CD4-positive, alpha-beta T cell (primary cell): ENCODE data around the gene SHISA3. TPM values are rescaled to one million over a fixed set of nuclear protein-coding genes. Genes with fewer than 3 reads are reported as not detected.

ENCODE experiments used
- ATAC-seq: fragments of 200-7000 bp; cut with Tn5 transposase; one replicate; pipeline ENCODE4 v1.10.0; 2022; ENCODE audit warnings: mild to moderate bottlenecking; ENCODE audit not compliant: poor library complexity
- CTCF ChIA-PET: fragments of 350-600 bp; sonication (Branson Sonifier 250); formaldehyde crosslinking; loops from one replicate; lab custom pipeline; 2021; ENCODE audit warnings: antibody characterized with exemption, inconsistent platforms; lab: Charles Lee
- POLR2A ChIA-PET: fragments of 350-600 bp; sonication (Branson Sonifier 250); formaldehyde crosslinking; loops from one replicate; lab custom pipeline; 2021; ENCODE audit warnings: antibody characterized with exemption, inconsistent platforms; lab: Charles Lee
- DNase-seq, 14 experiments: peaks; one replicate each; pipeline ENCODE4 v3.0.0-alpha.2; 2013 to 2020; ENCODE audit warnings: mixed read lengths in 2 of 14
- H3K27ac ChIP-seq, 2 donors: one replicate each; pipeline versions ENCODE4 v1.5.1 to v1.7.0; 2013; ENCODE audit warnings: low read length in 2 of 2, low read depth in 1 of 2, mild to moderate bottlenecking in 1 of 2
- H3K27me3 ChIP-seq, 2 experiments: 1 replicate in 1 of 2; 2 replicates in 1 of 2; pipeline versions ENCODE4 v1.6.1 to v1.7.0; 2013; ENCODE audit warnings: low read length in 2 of 2, control low read depth in 1 of 2, mild to moderate bottlenecking in 1 of 2, moderate library complexity in 1 of 2; ENCODE audit not compliant: insufficient read depth in 2 of 2, control insufficient read depth in 1 of 2
- H3K36me3 ChIP-seq: one replicate; pipeline ENCODE4 v1.6.1; 2013; ENCODE audit warnings: low read length, control low read depth; ENCODE audit not compliant: insufficient read depth
- H3K4me1 ChIP-seq: one replicate; pipeline ENCODE4 v1.6.1; 2013; ENCODE audit warnings: low read length, control low read depth; ENCODE audit not compliant: insufficient read depth
- H3K4me3 ChIP-seq: one replicate; pipeline ENCODE4 v1.5.1; 2013; ENCODE audit warnings: mild to moderate bottlenecking, low read length, moderate library complexity
- H3K9me3 ChIP-seq, 2 experiments: 1 replicate in 1 of 2; 2 replicates in 1 of 2; pipeline versions ENCODE4 v1.6.1 to v1.7.0; 2013; ENCODE audit warnings: low read length in 2 of 2, mild to moderate bottlenecking in 2 of 2, control low read depth in 1 of 2, moderate library complexity in 1 of 2; ENCODE audit not compliant: control insufficient read depth in 1 of 2, insufficient read depth in 1 of 2
- H3K27ac Mint-ChIP-seq: one replicate; pipeline ENCODE4 v1.8.0; 2020; ENCODE audit warnings: mixed read lengths
- H3K27me3 Mint-ChIP-seq: one replicate; pipeline ENCODE4 v1.8.0; 2021; ENCODE audit warnings: mixed read lengths
- H3K36me3 Mint-ChIP-seq: one replicate; pipeline ENCODE4 v1.8.0; 2021; ENCODE audit warnings: low read depth, mixed read lengths
- H3K4me1 Mint-ChIP-seq: one replicate; pipeline ENCODE4 v1.8.0; 2021; ENCODE audit warnings: low read depth, mixed read lengths
- H3K4me3 Mint-ChIP-seq: one replicate; pipeline ENCODE4 v1.8.0; 2020; ENCODE audit warnings: mild to moderate bottlenecking, mixed read lengths
- H3K9me3 Mint-ChIP-seq: one replicate; pipeline ENCODE4 v1.8.0; 2020; ENCODE audit warnings: mixed read lengths
- CTCF ChIP-seq: fragments of 200-600 bp; IDR thresholded peaks from one replicate; pipeline ENCODE4 v1.8.0; 2022; ENCODE audit warnings: antibody characterized with exemption, mild to moderate bottlenecking
- intact Hi-C, 2 experiments: fragments of 100-400 bp; cut with DNase I in 1 of 2; cut with micrococcal nuclease in 1 of 2; formaldehyde crosslinking; loops; one replicate each; pipeline versions ENCODE4 v1.15.1 to v1.9.0; 2023 to 2025; cut with DNase I, micrococcal nuclease
- total RNA-seq, 174 experiments: library from RNA in 2 of 174; stranded (reverse) in 2 of 174; gene quantifications; one replicate each; pipeline ENCODE4 v1.2.3 and lab custom pipeline; 2021 to 2026

Gene SHISA3
- total RNA-seq, 2 experiments from 2014 or later, result not detected

GRCh38 chr4:42362591-42362990 is 34.7 kb upstream of the SHISA3 start:
- H3K9me3 Mint-ChIP-seq, result no peaks in the 10 kb centered on the region
- no peak overlapping the region for H3K4me3 Mint-ChIP-seq
- no peak for DNase-seq
- no peak overlapping the region for H3K27ac Mint-ChIP-seq
- no peak for ATAC-seq
- Histone ChIP-seq H3K4me1 (no peaks in the 10 kb centered on the region), H3K36me3 (no peaks in the 10 kb centered on the region), H3K27ac (no peak overlapping the region), H3K4me3 (no peak overlapping the region), H3K9me3 (no peaks in the 10 kb centered on the region), H3K27me3 (peaks cover 0 to 4% of the 10 kb centered on the region in 2 experiments)
- intact Hi-C loops, result no loop called here
- H3K4me1 Mint-ChIP-seq, result no peaks in the 10 kb centered on the region
- TF ChIP-seq CTCF, result no peak
- no peaks in the 10 kb centered on the region for H3K36me3 Mint-ChIP-seq
- H3K27me3 Mint-ChIP-seq, result peaks cover 21% of the 10 kb centered on the region
- ChIA-PET CTCF (no interaction called here), POLR2A (no interaction called here)

GRCh38 chr4:42363614-42364013 is 33.7 kb upstream of the SHISA3 start:
- H3K36me3 Mint-ChIP-seq, result no peaks in the 10 kb centered on the region
- Histone ChIP-seq H3K9me3 (no peaks in the 10 kb centered on the region), H3K27ac (no peak overlapping the region), H3K4me1 (no peaks in the 10 kb centered on the region), H3K36me3 (no peaks in the 10 kb centered on the region), H3K27me3 (peaks cover 0 to 4% of the 10 kb centered on the region in 2 experiments), H3K4me3 (no peak overlapping the region)
- no peak for TF ChIP-seq CTCF
- H3K4me3 Mint-ChIP-seq, result no peak overlapping the region
- H3K4me1 Mint-ChIP-seq, result no peaks in the 10 kb centered on the region
- H3K27me3 Mint-ChIP-seq, result peaks cover 18% of the 10 kb centered on the region
- ChIA-PET CTCF (no interaction called here), POLR2A (no interaction called here)
- no peak for ATAC-seq
- H3K9me3 Mint-ChIP-seq, result no peaks in the 10 kb centered on the region
- DNase-seq, result no peak
- H3K27ac Mint-ChIP-seq, result no peak overlapping the region
- intact Hi-C loops, result no loop called here

- ChIA-PET POLR2A (no interaction called here), CTCF (no interaction called here)
- peaks cover 13% of the 10 kb centered on the region for H3K27me3 Mint-ChIP-seq
- no peak overlapping the region for H3K4me3 Mint-ChIP-seq
- TF ChIP-seq CTCF, result no peak
- peaks cover 0 to 3% of the 10 kb centered on the region in 2 experiments for H3K9me3 ChIP-seq
- no peak overlapping the region for H3K4me3 ChIP-seq
- H3K36me3 Mint-ChIP-seq, result no peaks in the 10 kb centered on the region
- H3K27ac ChIP-seq, result no peak overlapping the region
- no peaks in the 10 kb centered on the region for H3K4me1 Mint-ChIP-seq
- no peaks in the 10 kb centered on the region for H3K9me3 Mint-ChIP-seq
- no peaks in the 10 kb centered on the region for H3K4me1 ChIP-seq
- DNase-seq, result no peak
- no peaks in the 10 kb centered on the region for H3K36me3 ChIP-seq
- H3K27me3 ChIP-seq, result peaks cover 0 to 4% of the 10 kb centered on the region in 2 experiments
- intact Hi-C loops, result no loop called here
- no peak overlapping the region for H3K27ac Mint-ChIP-seq
- no peak for ATAC-seq
These were observed 32.8 kb upstream of the SHISA3 start for GRCh38 chr4:42364266-42365053.
